ENCODE data around the gene DOCK4.
"Not testable (repeated sequence)": the region's sequence is repeated elsewhere in the genome, so short reads cannot be mapped to it uniquely, and the experiment has no call there.

Gene DOCK4

DNA sequence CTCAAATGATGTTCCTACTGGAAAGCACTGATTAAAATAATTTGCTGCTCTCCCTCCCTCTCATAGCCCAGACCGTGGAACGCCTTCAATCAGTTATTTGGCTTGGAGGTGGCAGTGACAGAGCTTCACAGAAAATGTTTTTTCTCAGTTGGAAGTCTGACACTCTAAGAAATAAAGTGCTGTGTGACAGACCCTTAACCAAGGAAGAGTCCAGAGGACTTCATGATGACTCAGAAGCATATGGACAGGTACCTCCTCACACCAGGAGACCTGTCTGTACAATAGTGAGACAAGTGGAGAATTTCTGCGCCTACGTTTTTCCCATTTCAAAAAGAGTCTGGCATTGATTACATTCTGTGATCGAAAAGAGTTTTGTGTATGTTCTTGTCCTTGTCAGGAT lies 295.5 kb downstream of the DOCK4 start:
- DNase-seq = no peak

GRCh38 chr7:111908673-111909072 lies 297.5 kb downstream of the DOCK4 start:
- not testable (repeated sequence) for DNase-seq

- DNase-seq = no peak
Observed at GRCh38 chr7:111903797-111904196, 302.4 kb downstream of the DOCK4 start.

DNA sequence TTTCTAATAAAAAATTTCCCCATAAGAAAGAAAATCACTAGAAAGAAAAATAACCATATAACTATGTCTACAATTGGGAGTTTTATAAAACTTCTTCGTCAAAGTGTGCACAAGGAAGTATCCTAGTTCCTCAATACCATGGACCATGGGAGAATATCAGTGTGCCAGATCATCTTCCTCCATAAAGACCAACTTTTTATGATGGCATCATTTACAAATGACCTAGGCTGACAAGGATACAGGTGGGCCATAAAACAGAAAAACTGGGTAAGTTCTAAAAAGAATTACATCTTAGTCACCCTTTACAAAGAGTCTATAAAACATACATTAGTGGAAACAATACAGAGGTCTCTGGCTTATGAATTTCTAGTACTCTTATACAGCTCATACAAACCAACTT lies 303.2 kb downstream of the DOCK4 start:
- DNase-seq = no peak

- no peak for DNase-seq
Observed at GRCh38 chr7:111900283-111900682, 305.9 kb downstream of the DOCK4 start.

DNA sequence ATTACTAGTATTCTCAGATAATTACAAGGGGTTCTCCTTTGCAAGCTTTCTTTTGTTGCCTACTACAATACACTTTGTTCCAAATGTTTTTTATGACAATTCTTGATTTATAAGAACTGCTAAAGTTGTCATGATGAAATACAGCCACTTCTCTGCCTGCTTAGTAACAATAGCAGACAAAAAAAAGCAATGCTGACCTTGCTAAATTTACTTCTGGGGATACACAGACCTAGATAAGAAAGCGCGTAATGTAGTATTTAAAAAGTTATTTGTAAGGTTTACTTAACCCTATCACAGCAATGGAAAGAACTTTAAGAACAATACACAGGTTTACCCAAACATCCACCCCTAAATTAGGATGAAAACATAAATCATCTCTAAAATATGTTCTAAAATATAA lies 311.1 kb downstream of the DOCK4 start:
- DNase-seq = no peak

- DNase-seq = no peak
Observed at GRCh38 chr7:111894518-111894917, 311.7 kb downstream of the DOCK4 start.

DNA sequence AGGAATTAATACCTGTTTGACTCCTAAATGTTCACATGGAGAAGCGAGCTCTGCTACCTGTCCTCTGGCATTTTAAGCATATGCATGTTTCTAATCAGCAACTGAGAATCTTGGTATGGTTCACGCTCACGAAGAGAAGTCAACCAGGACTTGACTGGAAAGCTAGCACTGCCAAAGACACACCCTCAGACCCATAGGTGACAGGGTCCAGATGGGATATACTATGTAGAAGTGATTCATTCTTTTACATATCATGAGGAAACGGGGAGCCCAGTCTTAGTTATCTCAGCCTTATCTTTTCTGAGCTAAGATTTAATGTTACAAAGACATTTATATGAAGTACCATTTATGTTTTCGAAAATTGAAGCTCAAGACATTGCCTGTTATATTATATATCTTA lies 313.0 kb downstream of the DOCK4 start:
- no peak for DNase-seq

DNA sequence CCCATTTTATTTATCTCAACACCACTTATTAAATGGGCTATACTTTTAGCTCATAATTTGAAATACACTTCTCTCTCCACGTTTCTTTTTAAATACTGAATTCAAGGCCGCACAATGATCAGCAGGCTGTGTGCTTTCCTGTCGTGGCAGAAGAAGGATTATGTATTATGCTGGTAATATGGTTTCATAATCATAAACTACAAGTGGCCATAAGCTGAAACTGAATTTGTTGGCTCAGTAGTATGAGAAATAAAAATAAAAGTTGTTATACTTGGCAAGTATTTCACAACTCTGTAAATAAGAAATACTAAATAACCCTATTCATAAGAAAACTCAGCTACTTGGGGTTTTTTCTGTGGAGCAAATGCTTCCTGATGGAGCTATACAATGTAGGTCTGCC lies 313.6 kb downstream of the DOCK4 start:
- no peak for DNase-seq

DNA sequence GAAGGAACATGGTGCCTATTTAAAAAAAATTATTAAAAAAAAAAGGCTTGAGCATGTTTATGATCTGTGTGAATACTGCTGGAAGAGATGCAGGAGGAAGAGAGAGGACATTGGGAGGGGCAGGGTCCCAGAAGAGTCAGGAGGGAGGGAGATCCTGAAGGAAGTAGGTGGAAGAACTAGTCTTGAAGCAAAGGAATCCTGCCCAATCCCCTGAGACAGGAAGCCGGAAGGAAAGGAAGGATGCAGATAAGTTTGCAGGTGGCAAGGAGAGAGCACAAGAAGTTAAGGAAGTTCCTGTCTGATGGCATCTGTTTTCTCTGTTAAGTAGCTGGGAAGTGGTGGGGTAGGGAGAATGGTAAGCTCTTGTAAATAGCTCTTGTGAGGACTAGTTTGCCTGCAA lies 318.5 kb downstream of the DOCK4 start:
- DNase-seq = no peak

DNA sequence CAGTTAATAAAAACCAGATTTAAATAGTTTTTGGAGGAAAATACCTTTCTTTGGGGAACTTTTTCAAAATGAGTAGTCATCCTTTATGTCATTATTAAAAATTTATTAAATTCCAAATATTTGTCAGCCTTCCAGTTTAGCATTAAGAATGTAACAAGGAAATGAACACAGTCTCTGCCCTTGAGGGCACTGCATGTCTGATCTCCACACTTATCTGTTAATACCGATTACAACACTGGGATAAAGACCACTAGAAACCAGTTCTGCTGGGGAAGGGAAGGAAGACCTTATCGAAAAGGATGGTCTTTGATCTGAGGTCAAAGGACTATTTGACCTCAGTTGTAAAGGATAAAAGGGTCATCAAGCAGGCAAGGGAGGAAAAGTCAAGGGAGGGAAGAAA lies 320.0 kb downstream of the DOCK4 start:
- DNase-seq = no peak

DNA sequence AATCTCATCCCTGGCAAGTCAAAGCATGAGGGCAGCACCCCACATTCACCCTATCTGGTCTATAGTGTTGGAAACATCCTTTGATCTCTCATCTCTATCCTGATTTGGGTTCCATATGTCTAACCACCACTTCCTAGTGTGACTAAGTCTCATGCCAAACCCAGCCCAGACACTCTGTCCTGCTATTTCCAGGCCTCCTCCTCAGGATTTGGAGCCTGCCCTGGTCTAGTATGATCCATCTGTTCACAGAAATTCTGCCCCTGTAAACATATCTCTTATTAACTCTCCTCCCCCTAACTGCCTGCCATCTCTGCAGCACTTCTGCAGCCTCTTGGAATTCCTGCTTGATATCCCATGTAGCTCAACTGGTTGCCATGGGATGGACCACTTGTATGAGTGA lies 323.0 kb downstream of the DOCK4 start:
- no peak for DNase-seq

GRCh38 chr7:111878785-111879184 lies 327.4 kb downstream of the DOCK4 start:
- DNase-seq = no peak

GRCh38 chr7:111877931-111878330 lies 328.3 kb downstream of the DOCK4 start:
- DNase-seq = no peak

GRCh38 chr7:111873963-111874690 lies 332.1 kb downstream of the DOCK4 start:
- DNase-seq = peak in 21 of 56 donors; percentile 2 to 68 (median 38)

DNA sequence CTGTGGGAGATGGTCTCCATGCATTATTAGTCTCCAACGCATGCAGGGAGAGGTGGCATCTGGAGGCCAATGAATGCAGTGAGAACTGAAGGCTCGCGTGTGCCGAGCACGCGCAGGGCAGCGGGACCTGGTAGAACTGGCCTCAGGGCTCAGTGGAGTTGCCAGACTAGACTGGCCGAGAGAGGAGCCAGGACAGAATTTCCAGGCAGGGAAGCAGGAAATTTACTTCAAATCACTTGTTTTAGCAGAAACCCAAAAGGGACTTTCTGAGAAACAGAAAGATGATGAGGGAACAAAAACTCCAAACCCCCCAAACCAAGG lies 332.9 kb downstream of the DOCK4 start:
- DNase-seq = peak in 1 of 56 donors; percentile 1

GRCh38 chr7:111872450-111873325 lies 333.5 kb downstream of the DOCK4 start:
- DNase-seq = no peak

GRCh38 chr7:111871283-111871682 lies 334.9 kb downstream of the DOCK4 start:
- no peak for DNase-seq

GRCh38 chr7:111869280-111869679 lies 336.9 kb downstream of the DOCK4 start:
- DNase-seq = no peak

- DNase-seq = no peak
Observed at GRCh38 chr7:111867348-111867931, 338.8 kb downstream of the DOCK4 start.

GRCh38 chr7:111866787-111867186 lies 339.4 kb downstream of the DOCK4 start:
- no peak for DNase-seq

GRCh38 chr7:111865430-111865829 lies 340.8 kb downstream of the DOCK4 start:
- DNase-seq = no peak

All from nucleus accumbens (tissue), 56 donors.